Activated CD4-positive, alpha-beta T cell treated with anti-CD3 and anti-CD28 coated beads, Interleukin-2, amount 50 U/mL, for 4 hours (primary cell): ENCODE data around the gene STUB1.
"Not testable (repeated sequence)": the region's sequence is repeated elsewhere in the genome, so short reads cannot be mapped to it uniquely, and the experiment has no call there.

Experiments
- DNase-seq, 2 experiments: peaks; one replicate each; pipeline ENCODE4 v3.0.0-alpha.2; 2020

STUB1 gene

GRCh38 chr16:680967-681745, 946 bp downstream of the STUB1 start:
- DNase-seq, result no peak

GRCh38 chr16:681746-682427, 1.7 kb downstream of the STUB1 start:
- DNase-seq, result no peak

- no peak for DNase-seq
Measured at GRCh38 chr16:682493-683395, 2.5 kb downstream of the STUB1 start.

GRCh38 chr16:683396-684070, 3.3 kb downstream of the STUB1 start:
- DNase-seq, result no peak

- DNase-seq, result peak; percentile 93 to 95
Measured at GRCh38 chr16:684071-684794, 4.0 kb downstream of the STUB1 start, which contains the start of gene JMJD8. Gene JMJD8 (minus strand): TSS chr16:684334. CDS start chr16:684319, 15 bp downstream.

- no peak for DNase-seq
Measured at GRCh38 chr16:684961-685696, 4.9 kb downstream of the STUB1 start.

- DNase-seq, result no peak
Measured at GRCh38 chr16:685967-686366, 5.8 kb downstream of the STUB1 start.

- no peak for DNase-seq
Measured at GRCh38 chr16:686459-687260, 6.5 kb downstream of the STUB1 start.

- no peak for DNase-seq
Measured at GRCh38 chr16:687499-687898, 7.3 kb downstream of the STUB1 start.

- DNase-seq, result no peak
Measured at GRCh38 chr16:689175-689897, 9.1 kb downstream of the STUB1 start.

- not testable (repeated sequence) for DNase-seq
Measured at GRCh38 chr16:691242-691641, 11.0 kb downstream of the STUB1 start.

GRCh38 chr16:692356-693108, 12.3 kb downstream of the STUB1 start:
- DNase-seq, result no peak

- no peak for DNase-seq
Measured at GRCh38 chr16:693364-693763, 13.2 kb downstream of the STUB1 start.

GRCh38 chr16:693766-694165, 13.6 kb downstream of the STUB1 start:
- no peak for DNase-seq

- DNase-seq, result no peak
Measured at GRCh38 chr16:694187-694862, 14.1 kb downstream of the STUB1 start.

- DNase-seq, result no peak
Measured at GRCh38 chr16:694863-695354, 14.7 kb downstream of the STUB1 start.

GRCh38 chr16:695355-696089, 15.3 kb downstream of the STUB1 start:
- peak; percentile 54 to 56 for DNase-seq
